HG03432 (cell line): ENCODE measurements around the gene EYA3.
A peak's percentile ranks its signal among the peaks of the same experiment; 100 is the strongest.

Source experiments
- ATAC-seq: cut with Tn5 transposase; IDR thresholded peaks from one replicate; pipeline ENCODE4 v1.9.1; 2021; ENCODE audit warnings: mild to moderate bottlenecking, moderate library complexity; ENCODE audit not compliant: unreplicated experiment

Gene EYA3

GRCh38 chr1:28088168-28088961, at the start of gene EYA3:
Gene EYA3 (minus strand): TSS chr1:28088610. CDS start chr1:28058026, 30,584 bp downstream.
- peak; percentile 85 for ATAC-seq

- ATAC-seq: no peak
Observed at GRCh38 chr1:28136922-28137613, 48.7 kb upstream of the EYA3 start.

GRCh38 chr1:28136169-28136921, 47.9 kb upstream of the EYA3 start:
- ATAC-seq: no peak

GRCh38 chr1:28135371-28136168, 47.2 kb upstream of the EYA3 start:
- ATAC-seq: no peak

GRCh38 chr1:28134651-28135207, 46.3 kb upstream of the EYA3 start:
- no peak for ATAC-seq

- no peak for ATAC-seq
Observed at GRCh38 chr1:28132171-28133167, 44.1 kb upstream of the EYA3 start.

- no peak for ATAC-seq
Observed at GRCh38 chr1:28130901-28131300, 42.5 kb upstream of the EYA3 start.

GRCh38 chr1:28129150-28129549, 40.7 kb upstream of the EYA3 start:
- no peak for ATAC-seq

- peak; percentile 76 for ATAC-seq
Observed at GRCh38 chr1:28127617-28128257, 39.3 kb upstream of the EYA3 start.

- no peak for ATAC-seq
Observed at GRCh38 chr1:28126783-28127490, 38.5 kb upstream of the EYA3 start.

- ATAC-seq: no peak
Observed at GRCh38 chr1:28126212-28126611, 37.8 kb upstream of the EYA3 start.

- ATAC-seq: no peak
Observed at GRCh38 chr1:28123461-28123961, 35.1 kb upstream of the EYA3 start.

GRCh38 chr1:28122183-28122582, 33.8 kb upstream of the EYA3 start:
- no peak for ATAC-seq

- ATAC-seq: no peak
Observed at GRCh38 chr1:28119556-28119955, 31.1 kb upstream of the EYA3 start.

- ATAC-seq: no peak
Observed at GRCh38 chr1:28118640-28119307, 30.4 kb upstream of the EYA3 start.

- ATAC-seq: no peak
Observed at GRCh38 chr1:28115267-28115666, 26.9 kb upstream of the EYA3 start.

- ATAC-seq: no peak
Observed at GRCh38 chr1:28114844-28115243, 26.4 kb upstream of the EYA3 start.

GRCh38 chr1:28113242-28113572, 24.8 kb upstream of the EYA3 start:
- no peak for ATAC-seq
